Osteocyte (in vitro differentiated cells): ENCODE data around the gene IPO5. TPM values are rescaled to one million over a fixed set of nuclear protein-coding genes. Genes with fewer than 3 reads are reported as not detected.
A peak's percentile ranks its signal among the peaks of the same experiment; 100 is the strongest.

Experiments
- DNase-seq: peaks from one replicate; pipeline ENCODE4 v3.0.0; 2021; ENCODE audit warnings: mixed read lengths; ENCODE audit not compliant: unreplicated experiment; ENCODE audit errors: extremely low spot score
- H3K27ac Mint-ChIP-seq: one replicate; pipeline ENCODE4 v1.8.0; 2021; ENCODE audit warnings: mild to moderate bottlenecking, mixed read lengths; ENCODE audit not compliant: unreplicated experiment
- H3K27me3 Mint-ChIP-seq: one replicate; pipeline ENCODE4 v1.8.0; 2021; ENCODE audit warnings: mixed read lengths; ENCODE audit not compliant: unreplicated experiment
- H3K36me3 Mint-ChIP-seq: one replicate; pipeline ENCODE4 v1.8.0; 2021; ENCODE audit warnings: mixed read lengths; ENCODE audit not compliant: unreplicated experiment
- H3K4me1 Mint-ChIP-seq: one replicate; pipeline ENCODE4 v1.8.0; 2021; ENCODE audit warnings: mixed read lengths; ENCODE audit not compliant: unreplicated experiment
- H3K4me3 Mint-ChIP-seq: one replicate; pipeline ENCODE4 v1.8.0; 2021; ENCODE audit warnings: mild to moderate bottlenecking, moderate library complexity, mixed read lengths; ENCODE audit not compliant: unreplicated experiment
- H3K9me3 Mint-ChIP-seq: one replicate; pipeline ENCODE4 v1.8.0; 2021; ENCODE audit warnings: mixed read lengths; ENCODE audit not compliant: unreplicated experiment
- total RNA-seq: library from RNA; stranded (reverse); gene quantifications from 2 replicates; pipeline ENCODE4 v1.2.1, GENCODE V29; 2021
- TF ChIP-seq, protein P1 (sequence below): fragments of 200-600 bp; sonication (generic); IDR thresholded peaks from 2 replicates; pipeline ENCODE4 v1.5.0; 2021; ENCODE audit warnings: antibody characterized with exemption, mild to moderate bottlenecking, moderate library complexity

The IPO5 gene
- total RNA-seq, 1 donor from 2014 or later = 143 TPM

DNA sequence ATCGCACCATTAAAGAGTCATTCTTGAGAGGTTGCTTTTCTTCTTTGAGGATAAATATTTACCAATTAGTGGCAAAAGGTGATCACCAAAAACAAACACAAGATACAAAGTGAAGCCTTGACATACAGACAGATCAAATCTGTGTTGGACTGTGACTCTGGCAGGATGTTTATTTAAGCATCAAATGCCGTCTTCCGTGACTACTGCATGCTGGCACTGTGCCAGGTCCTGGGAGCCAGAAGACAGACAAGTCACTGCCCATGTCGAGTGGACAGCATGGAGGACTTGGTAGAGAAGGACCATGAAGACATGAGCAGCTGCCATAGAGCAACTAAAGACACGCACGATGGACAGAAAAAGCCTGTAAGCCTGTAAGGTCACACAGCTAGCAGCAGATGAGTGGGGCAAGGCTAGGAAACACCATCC is 96.6 kb downstream of the IPO5 start:
- no peak overlapping the region for H3K4me3 Mint-ChIP-seq
- H3K36me3 Mint-ChIP-seq = peaks cover 5% of the 10 kb centered on the region
- H3K4me1 Mint-ChIP-seq = peaks cover 17% of the 10 kb centered on the region
- no peaks in the 10 kb centered on the region for H3K27me3 Mint-ChIP-seq
- peaks cover 9% of the 10 kb centered on the region for H3K9me3 Mint-ChIP-seq
- DNase-seq = no peak
- H3K27ac Mint-ChIP-seq = peak overlapping the region; percentile 39
- TF ChIP-seq, protein P1, sequence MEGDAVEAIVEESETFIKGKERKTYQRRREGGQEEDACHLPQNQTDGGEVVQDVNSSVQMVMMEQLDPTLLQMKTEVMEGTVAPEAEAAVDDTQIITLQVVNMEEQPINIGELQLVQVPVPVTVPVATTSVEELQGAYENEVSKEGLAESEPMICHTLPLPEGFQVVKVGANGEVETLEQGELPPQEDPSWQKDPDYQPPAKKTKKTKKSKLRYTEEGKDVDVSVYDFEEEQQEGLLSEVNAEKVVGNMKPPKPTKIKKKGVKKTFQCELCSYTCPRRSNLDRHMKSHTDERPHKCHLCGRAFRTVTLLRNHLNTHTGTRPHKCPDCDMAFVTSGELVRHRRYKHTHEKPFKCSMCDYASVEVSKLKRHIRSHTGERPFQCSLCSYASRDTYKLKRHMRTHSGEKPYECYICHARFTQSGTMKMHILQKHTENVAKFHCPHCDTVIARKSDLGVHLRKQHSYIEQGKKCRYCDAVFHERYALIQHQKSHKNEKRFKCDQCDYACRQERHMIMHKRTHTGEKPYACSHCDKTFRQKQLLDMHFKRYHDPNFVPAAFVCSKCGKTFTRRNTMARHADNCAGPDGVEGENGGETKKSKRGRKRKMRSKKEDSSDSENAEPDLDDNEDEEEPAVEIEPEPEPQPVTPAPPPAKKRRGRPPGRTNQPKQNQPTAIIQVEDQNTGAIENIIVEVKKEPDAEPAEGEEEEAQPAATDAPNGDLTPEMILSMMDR = no peak

DNA sequence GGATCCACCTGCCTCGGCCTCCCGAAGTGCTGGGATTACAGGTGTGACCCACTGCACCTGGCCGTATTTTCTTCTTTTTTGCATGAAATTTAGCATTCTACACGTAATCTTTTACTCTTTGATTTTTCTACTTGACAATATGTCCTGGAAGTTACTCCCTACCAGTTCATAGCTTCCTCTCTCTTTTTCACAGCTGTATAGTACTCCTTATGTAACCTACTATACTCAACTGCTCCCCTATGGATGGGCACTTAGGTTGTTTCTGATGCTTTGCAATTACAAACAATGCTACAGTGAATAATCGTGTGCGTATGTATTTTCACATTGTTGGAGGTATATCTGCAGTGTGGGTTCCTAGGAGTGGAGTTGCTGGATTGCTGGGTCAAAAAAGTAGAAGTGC is 98.9 kb downstream of the IPO5 start:
- TF ChIP-seq, protein P1 = no peak
- H3K36me3 Mint-ChIP-seq = peaks cover 5% of the 10 kb centered on the region

DNA sequence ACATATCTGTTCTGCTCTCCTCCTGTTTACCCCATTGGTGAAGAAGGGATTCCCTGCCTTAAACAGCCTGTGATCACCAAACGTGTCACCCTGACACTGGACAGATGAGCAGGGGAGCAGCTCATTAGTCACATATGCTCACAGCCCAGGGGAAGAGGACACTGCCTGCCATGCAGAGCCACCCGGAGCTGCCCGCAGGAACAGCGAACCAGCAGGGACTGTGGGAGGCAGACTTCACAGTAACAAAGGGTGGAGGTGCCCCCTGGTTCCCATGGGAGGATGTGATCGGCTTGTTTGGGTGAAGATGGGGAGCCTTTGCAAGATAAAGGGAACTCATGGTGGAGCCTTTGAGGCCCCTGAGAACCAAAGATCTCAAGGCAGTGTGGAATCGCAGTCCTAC is 100.8 kb downstream of the IPO5 start:
- no peak for DNase-seq
- Mint-ChIP-seq H3K9me3 (peaks cover 9% of the 10 kb centered on the region), H3K4me3 (no peak overlapping the region), H3K4me1 (peaks cover 9% of the 10 kb centered on the region), H3K36me3 (peaks cover 5% of the 10 kb centered on the region), H3K27ac (no peak overlapping the region), H3K27me3 (no peaks in the 10 kb centered on the region)
- TF ChIP-seq, protein P1 = no peak

More for the DNA sequence above, 98.9 kb downstream of the IPO5 start:
- H3K27ac Mint-ChIP-seq = no peak overlapping the region
- H3K9me3 Mint-ChIP-seq = peaks cover 9% of the 10 kb centered on the region
- H3K4me1 Mint-ChIP-seq = peaks cover 17% of the 10 kb centered on the region
- H3K4me3 Mint-ChIP-seq = no peak overlapping the region
- DNase-seq = no peak
- no peaks in the 10 kb centered on the region for H3K27me3 Mint-ChIP-seq

DNA sequence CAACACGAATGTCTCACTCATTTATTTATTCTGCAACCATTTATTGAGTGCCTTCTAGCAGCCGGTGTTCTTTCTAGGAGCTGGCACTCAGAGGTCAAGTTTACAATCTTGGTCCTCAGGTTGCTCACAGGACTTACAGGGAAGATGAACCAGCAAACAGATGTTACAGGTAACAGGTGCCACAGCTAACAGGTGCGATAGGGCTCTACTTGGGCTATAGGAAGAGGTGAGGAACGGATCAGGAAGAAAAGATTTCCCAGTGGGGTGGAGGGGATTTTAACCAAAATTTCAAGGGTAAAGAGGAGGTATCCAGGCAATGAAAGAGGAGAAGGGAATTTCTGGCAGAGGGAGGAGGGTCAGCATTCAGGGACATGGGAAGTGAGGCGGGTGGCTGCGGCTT is 102.1 kb downstream of the IPO5 start:
- Mint-ChIP-seq H3K9me3 (peaks cover 9% of the 10 kb centered on the region), H3K4me3 (no peak overlapping the region), H3K4me1 (peaks cover 1% of the 10 kb centered on the region), H3K27me3 (no peaks in the 10 kb centered on the region), H3K36me3 (peaks cover 5% of the 10 kb centered on the region), H3K27ac (no peak overlapping the region)
- TF ChIP-seq, protein P1 = no peak
- no peak for DNase-seq

DNA sequence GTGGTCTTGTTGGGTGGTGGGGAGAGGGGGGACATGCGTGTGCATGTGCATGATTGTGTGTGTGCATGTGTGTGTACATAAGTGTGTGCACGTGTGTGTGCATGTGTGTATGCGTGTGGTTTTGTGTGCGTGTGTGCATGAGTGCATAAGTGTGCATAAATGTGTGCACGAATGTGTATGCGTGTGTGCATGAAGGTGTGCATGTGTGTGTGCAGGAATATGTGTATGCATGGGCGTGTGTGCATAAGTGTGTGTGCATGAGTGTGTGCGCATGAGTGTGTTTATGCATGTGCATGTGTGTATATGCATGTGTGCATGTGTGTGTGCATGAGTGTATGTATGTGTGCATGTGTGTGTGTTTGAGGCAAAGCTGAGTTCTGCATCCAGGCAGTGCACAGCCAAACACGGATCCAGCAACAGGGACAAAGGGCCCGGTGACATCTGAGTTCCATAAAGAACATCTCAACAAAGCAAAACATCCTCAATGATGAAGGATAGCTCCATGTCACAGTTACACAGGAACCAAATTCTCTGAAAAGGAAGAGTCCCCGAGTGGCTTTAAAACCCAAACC is 103.5 kb downstream of the IPO5 start:
- Mint-ChIP-seq H3K36me3 (peaks cover 5% of the 10 kb centered on the region), H3K27me3 (no peaks in the 10 kb centered on the region), H3K4me1 (peaks cover 5% of the 10 kb centered on the region), H3K9me3 (peaks cover 9% of the 10 kb centered on the region), H3K4me3 (no peak overlapping the region), H3K27ac (no peak overlapping the region)
- TF ChIP-seq, protein P1 = no peak
- DNase-seq = no peak
